ENCODE measurements around the gene RUFY4.

Gene RUFY4

DNA sequence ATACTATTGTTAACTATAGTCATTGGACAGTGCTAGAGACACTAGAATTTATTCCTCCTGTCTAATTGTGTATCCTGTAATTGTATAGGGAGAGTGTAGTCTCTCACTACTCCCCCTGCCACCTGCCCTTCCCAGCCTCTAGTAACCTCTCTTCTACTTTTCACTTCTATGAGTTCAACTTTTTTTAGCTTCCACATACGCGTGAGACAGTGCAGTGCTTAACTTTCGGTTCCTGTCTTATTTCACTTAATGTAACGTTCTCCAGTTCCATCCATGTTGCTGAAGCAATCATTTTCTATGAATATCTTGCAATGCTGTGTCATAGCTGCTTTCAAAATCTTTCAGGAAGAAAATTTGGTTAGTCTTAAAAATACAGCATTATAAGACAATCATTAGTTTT lies 22.8 kb upstream of the RUFY4 start:
- no peak for DNase-seq (ENCODE audit: low read depth)
- TF ChIP-seq, protein P1, sequence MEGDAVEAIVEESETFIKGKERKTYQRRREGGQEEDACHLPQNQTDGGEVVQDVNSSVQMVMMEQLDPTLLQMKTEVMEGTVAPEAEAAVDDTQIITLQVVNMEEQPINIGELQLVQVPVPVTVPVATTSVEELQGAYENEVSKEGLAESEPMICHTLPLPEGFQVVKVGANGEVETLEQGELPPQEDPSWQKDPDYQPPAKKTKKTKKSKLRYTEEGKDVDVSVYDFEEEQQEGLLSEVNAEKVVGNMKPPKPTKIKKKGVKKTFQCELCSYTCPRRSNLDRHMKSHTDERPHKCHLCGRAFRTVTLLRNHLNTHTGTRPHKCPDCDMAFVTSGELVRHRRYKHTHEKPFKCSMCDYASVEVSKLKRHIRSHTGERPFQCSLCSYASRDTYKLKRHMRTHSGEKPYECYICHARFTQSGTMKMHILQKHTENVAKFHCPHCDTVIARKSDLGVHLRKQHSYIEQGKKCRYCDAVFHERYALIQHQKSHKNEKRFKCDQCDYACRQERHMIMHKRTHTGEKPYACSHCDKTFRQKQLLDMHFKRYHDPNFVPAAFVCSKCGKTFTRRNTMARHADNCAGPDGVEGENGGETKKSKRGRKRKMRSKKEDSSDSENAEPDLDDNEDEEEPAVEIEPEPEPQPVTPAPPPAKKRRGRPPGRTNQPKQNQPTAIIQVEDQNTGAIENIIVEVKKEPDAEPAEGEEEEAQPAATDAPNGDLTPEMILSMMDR (IDR thresholded peaks at IDR 0.05; ENCODE audit: low read length, missing control alignments) = no peak
- H3K4me3 ChIP-seq (replicated peaks; ENCODE audit: low read depth, low read length) = no peak overlapping the region

DNA sequence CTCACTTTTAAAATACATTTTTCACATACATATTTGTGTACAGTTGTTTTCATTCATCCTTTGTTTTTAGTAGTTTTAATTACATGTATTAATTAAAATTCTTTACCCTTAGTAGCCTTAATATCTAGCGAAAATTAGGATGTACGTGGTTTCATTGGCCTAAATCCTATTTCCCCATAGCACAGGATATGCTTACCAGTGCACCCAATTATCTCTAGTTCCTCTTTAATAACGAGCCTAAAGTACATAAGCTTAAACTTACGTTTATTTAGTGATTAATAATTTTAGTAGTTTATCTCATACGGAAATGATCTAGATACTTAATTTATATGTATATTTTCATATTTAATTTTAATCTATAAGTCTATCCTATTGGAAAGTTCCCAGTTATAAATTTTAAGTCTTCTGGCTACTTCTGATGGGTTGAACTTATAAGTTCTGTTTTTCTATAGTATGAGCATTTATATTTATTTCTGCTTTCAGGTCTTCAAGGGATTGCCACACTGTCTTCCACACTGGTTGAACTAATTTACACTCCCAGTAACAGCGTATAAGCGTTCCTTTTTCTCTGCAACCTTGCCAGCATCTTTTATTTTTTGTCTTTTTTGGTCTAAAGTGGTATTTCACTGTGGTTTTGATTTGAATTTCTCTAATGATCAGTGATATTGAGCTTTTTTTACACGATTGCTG lies 21.4 kb upstream of the RUFY4 start:
- H3K4me3 ChIP-seq (replicated peaks; ENCODE audit: low read depth, low read length) = no peak overlapping the region
- TF ChIP-seq, protein P1 (IDR thresholded peaks at IDR 0.05; ENCODE audit: low read length, missing control alignments) = no peak
- no peak for DNase-seq (ENCODE audit: low read depth)

DNA sequence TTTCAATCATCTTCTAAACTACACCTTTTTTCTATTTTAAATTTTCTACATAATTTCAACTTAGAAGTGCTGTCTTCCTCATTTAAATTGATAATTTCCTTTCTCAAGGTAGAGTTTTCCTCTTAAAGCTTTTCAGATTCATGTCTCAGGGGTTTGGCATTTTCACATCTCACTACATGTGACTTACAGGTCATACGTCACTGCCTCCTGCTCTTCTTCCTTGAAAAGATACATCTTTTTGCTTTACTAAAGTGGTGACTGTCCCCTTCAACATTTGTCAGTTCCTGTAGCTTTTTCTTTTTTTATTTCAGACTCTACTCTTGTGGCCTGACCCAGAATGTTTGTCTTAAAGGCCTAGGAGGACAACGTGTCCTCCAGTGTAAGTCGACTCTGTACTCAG lies 17.1 kb upstream of the RUFY4 start:
- DNase-seq (ENCODE audit: low read depth) = no peak
- no peak overlapping the region for H3K4me3 ChIP-seq (replicated peaks; ENCODE audit: low read depth, low read length)
- TF ChIP-seq, protein P1 (IDR thresholded peaks at IDR 0.05; ENCODE audit: low read length, missing control alignments) = no peak

DNA sequence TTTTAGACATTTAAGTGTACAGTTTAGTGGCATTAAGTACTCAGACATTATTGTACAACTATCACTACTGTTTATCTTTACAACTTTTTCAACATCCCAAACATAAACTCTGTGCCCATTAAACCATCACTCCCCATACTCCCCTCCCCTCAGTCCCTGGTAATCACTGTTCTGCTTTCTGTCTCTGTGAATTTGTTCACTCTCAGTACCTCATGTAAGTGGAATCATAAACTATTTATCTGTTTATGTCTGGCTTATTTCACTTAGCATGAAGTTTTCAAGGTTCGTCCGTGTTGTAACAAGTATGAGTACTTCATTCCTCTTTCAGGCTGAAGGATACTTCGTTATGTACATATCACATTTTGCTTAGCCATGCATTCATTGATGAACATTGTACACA lies 9.8 kb upstream of the RUFY4 start:
- no peak overlapping the region for H3K4me3 ChIP-seq (replicated peaks; ENCODE audit: low read depth, low read length)
- DNase-seq (ENCODE audit: low read depth) = no peak
- TF ChIP-seq, protein P1 (IDR thresholded peaks at IDR 0.05; ENCODE audit: low read length, missing control alignments) = no peak

DNA sequence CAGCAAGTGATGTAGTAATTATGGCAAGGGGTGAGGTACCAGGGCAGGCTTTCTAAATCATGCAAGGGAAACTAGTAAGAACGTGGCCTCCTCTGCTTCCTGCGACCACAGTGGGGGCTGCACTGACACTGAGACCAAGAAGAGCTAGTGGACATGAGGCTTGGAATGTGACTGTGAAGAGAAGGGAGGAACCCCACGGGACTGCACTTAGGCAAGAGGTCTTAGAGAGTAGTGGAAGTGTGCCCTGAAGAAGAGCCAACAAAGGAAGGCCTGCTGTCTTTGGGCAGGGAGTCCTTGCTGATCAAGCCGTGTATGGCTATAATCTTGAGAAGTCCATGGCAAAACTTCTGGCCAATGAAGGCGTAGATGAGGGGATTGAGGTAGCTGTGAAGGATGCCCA lies 8.9 kb upstream of the RUFY4 start:
- no peak for DNase-seq (ENCODE audit: low read depth)
- TF ChIP-seq, protein P1 (IDR thresholded peaks at IDR 0.05; ENCODE audit: low read length, missing control alignments) = no peak

DNA sequence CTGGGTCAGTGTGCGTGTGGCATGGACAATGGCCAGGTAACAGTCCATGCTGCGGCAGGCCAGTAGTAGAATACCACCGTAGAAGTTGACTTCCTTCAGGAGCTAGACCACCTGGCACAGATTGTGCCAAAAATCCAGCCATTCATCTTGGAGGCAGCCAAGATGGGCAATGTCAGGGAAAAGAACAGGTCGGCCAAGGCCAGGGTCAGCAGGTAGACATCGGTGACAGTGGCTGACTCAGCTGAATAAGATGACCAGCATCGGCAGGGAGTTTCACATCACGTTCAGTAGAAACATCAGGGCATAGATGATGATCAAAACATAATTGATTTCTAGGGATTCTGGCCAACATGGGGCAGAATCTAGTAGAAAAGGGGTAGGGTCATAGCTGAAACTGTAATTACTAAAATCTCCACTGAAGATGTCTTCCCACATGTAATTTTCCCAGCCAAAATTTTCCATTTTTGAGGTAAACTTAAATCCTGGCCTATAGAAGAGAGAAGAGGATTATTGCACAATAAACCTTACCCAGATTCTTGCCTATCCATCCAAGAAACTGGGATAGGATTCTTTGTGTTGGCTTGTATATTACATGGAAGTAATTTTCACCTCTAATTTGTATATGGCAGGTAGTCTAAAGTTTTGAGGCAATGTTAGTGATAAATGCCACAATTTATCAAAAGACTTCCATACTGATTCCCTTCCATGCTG lies 7.9 kb upstream of the RUFY4 start:
- TF ChIP-seq, protein P1 (IDR thresholded peaks at IDR 0.05; ENCODE audit: low read length, missing control alignments) = no peak
- no peak overlapping the region for H3K4me3 ChIP-seq (replicated peaks; ENCODE audit: low read depth, low read length)
- DNase-seq (ENCODE audit: low read depth) = no peak

More for the DNA sequence above, 8.9 kb upstream of the RUFY4 start:
- no peak overlapping the region for H3K4me3 ChIP-seq (replicated peaks; ENCODE audit: low read depth, low read length)

Measured in fibroblast of pulmonary artery (primary cell).